Esophagus (tissue), 2 donors: ENCODE results near the gene NR2F1-AS1. TPM values are rescaled to one million over a fixed set of nuclear protein-coding genes. Genes with fewer than 3 reads are reported as not detected.

Experiments used
- H3K27ac ChIP-seq, 2 donors: one replicate each; pipeline ENCODE4 v1.5.1; 2013; ENCODE audit warnings: low read depth in 2 of 2, mild to moderate bottlenecking in 2 of 2, inconsistent platforms in 1 of 2, low read length in 1 of 2, moderate library complexity in 1 of 2
- H3K27me3 ChIP-seq, 2 donors: one replicate each; pipeline ENCODE4 v1.6.1; 2013; ENCODE audit warnings: low read length in 2 of 2, control low read depth in 1 of 2, mild to moderate bottlenecking in 1 of 2; ENCODE audit not compliant: insufficient read depth in 2 of 2, control insufficient read depth in 1 of 2
- H3K36me3 ChIP-seq, 2 donors: one replicate each; pipeline ENCODE4 v1.6.1; 2013; ENCODE audit warnings: low read length in 1 of 2; ENCODE audit not compliant: control insufficient read depth in 2 of 2, insufficient read depth in 2 of 2
- H3K4me1 ChIP-seq, 2 donors: one replicate each; pipeline ENCODE4 v1.6.1; 2013; ENCODE audit warnings: low read length in 1 of 2; ENCODE audit not compliant: control insufficient read depth in 2 of 2, insufficient read depth in 2 of 2
- H3K4me3 ChIP-seq, 2 donors: one replicate each; pipeline ENCODE4 v1.5.1; 2013; ENCODE audit warnings: low read length in 2 of 2, mild to moderate bottlenecking in 2 of 2, low read depth in 1 of 2, moderate library complexity in 1 of 2
- H3K9me3 ChIP-seq, 2 donors: one replicate each; pipeline ENCODE4 v1.6.1; 2013; ENCODE audit warnings: mild to moderate bottlenecking in 2 of 2, low read depth in 1 of 2, low read length in 1 of 2, moderate library complexity in 1 of 2; ENCODE audit not compliant: control insufficient read depth in 2 of 2, insufficient read depth in 1 of 2
- WGBS, 2 donors: extraction: QIAGEN DNeasy Blood & Tissue Kit; methylation state at CpG; one replicate each; pipeline ENCODE4 v1.1.7; 2013; 5-methylcytosine and 5-hydroxymethylcytosine counted together
- polyA plus RNA-seq, 2 donors: library from polyadenylated mRNA; stranded (reverse); fragments of 200-250 nt; gene quantifications; one replicate each; pipeline ENCODE4 v1.2.3, GENCODE V29; 2013
- donor health status: healthy with polysubstance abuse.
- donor health status: Bipolar disorder and iron deficiency.

The NR2F1-AS1 gene
- polyA plus RNA-seq, 2 donors = 3.2 to 3.4 TPM

GRCh38 chr5:93381057-93381456 lies 200.0 kb downstream of the NR2F1-AS1 start:
- 75 to 89% methylated on average over 4 of the region's 4 CpGs for WGBS, 2 donors

GRCh38 chr5:93378073-93378472 lies 202.9 kb downstream of the NR2F1-AS1 start:
- Histone ChIP-seq H3K27me3 (no peaks in the 10 kb centered on the region), H3K4me3 (no peak overlapping the region), H3K27ac (no peak overlapping the region), H3K9me3 (no peaks in the 10 kb centered on the region), H3K4me1 (no peaks in the 10 kb centered on the region), H3K36me3 (no peaks in the 10 kb centered on the region)
- 51 to 54% methylated on average over 2 of the region's 2 CpGs for WGBS, 2 donors

More at GRCh38 chr5:93381057-93381456, 200.0 kb downstream of the NR2F1-AS1 start:
- Histone ChIP-seq H3K4me1 (no peaks in the 10 kb centered on the region), H3K9me3 (no peaks in the 10 kb centered on the region), H3K4me3 (no peak overlapping the region), H3K27ac (no peak overlapping the region), H3K27me3 (no peaks in the 10 kb centered on the region), H3K36me3 (no peaks in the 10 kb centered on the region)

- no peak overlapping the region for H3K27ac ChIP-seq
- 92 to 95% methylated on average over 2 of the region's 2 CpGs for WGBS, 2 donors
- no peaks in the 10 kb centered on the region for H3K36me3 ChIP-seq
- no peaks in the 10 kb centered on the region for H3K9me3 ChIP-seq
- no peaks in the 10 kb centered on the region for H3K4me1 ChIP-seq
- no peak overlapping the region for H3K4me3 ChIP-seq
- no peaks in the 10 kb centered on the region for H3K27me3 ChIP-seq
These were observed 209.1 kb downstream of the NR2F1-AS1 start for GRCh38 chr5:93371893-93372292.

- Histone ChIP-seq H3K4me3 (no peak overlapping the region), H3K27ac (no peak overlapping the region), H3K36me3 (no peaks in the 10 kb centered on the region), H3K9me3 (no peaks in the 10 kb centered on the region), H3K4me1 (no peaks in the 10 kb centered on the region), H3K27me3 (no peaks in the 10 kb centered on the region)
- 61 to 64% methylated on average over 2 of the region's 2 CpGs for WGBS, 2 donors
These were observed 216.6 kb downstream of the NR2F1-AS1 start for GRCh38 chr5:93364378-93364777.

GRCh38 chr5:93360436-93361088 lies 220.5 kb downstream of the NR2F1-AS1 start:
- no peaks in the 10 kb centered on the region for H3K4me1 ChIP-seq
- no peaks in the 10 kb centered on the region for H3K36me3 ChIP-seq
- H3K27ac ChIP-seq = no peak overlapping the region
- no peaks in the 10 kb centered on the region for H3K27me3 ChIP-seq
- no peaks in the 10 kb centered on the region for H3K9me3 ChIP-seq
- WGBS, 2 donors = 70 to 76% methylated on average over 5 of the region's 5 CpGs
- no peak overlapping the region for H3K4me3 ChIP-seq

GRCh38 chr5:93359960-93360305 lies 221.1 kb downstream of the NR2F1-AS1 start:
- Histone ChIP-seq H3K27me3 (no peaks in the 10 kb centered on the region), H3K27ac (peak overlapping the region in 1 of 2 donors; percentile 31), H3K4me3 (no peak overlapping the region), H3K4me1 (no peaks in the 10 kb centered on the region), H3K9me3 (no peaks in the 10 kb centered on the region), H3K36me3 (no peaks in the 10 kb centered on the region)
- WGBS, 2 donors = 51 to 61% methylated on average over 5 of the region's 5 CpGs

Other genes starting within 250 kb of the NR2F1-AS1 start
- gene NR2F1, start 2.0 kb upstream of the NR2F1-AS1 start, polyA plus RNA-seq = 1 to 10 TPM; 2.2 to 9.5 TPM
- gene POU5F2, start 160.4 kb upstream of the NR2F1-AS1 start, polyA plus RNA-seq = under 1 TPM; 0.01 to 0.31 TPM